Fibroblast of skin of scalp (primary cell): ENCODE results near the gene GTPBP3.

Experiments
- DNase-seq: peaks from one replicate; pipeline ENCODE4 v3.0.0-alpha.2; 2013

The GTPBP3 gene

DNA sequence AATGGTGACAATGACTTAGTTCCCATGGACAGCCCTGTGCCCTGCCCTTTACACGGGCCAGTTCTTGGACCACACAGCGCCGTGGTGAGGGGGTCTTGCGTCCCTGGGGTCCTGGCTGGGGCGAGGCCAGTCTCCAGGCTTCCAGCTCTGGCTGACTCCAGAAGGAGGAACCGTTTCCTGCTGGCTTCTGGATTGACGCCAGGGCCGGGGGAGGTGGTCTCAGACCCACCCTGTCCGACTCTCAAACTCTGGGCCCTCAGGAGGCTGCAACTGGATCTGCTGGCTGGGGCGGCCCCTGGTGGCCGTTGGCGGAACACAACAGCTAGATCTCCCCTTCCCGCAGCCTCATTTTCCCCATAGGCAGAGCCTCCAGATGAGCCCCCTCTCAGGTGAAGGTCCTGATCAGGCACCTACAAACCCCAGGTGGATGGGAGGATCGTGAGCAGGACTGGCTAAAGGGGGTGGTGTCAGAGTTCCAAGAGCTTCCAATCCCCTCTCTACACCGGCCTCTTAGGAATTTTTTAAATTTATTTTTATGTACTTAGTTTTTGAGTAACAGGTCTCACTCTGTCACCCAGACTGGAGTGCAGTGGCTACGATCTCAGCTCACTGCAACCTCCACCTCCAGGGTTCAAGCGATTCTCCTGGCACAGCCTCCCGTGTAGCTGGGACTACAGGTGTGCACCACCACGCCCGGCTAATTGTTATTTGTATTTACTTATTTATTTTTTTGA is 48.7 kb downstream of the GTPBP3 start:
- peak; percentile 65 for DNase-seq

DNA sequence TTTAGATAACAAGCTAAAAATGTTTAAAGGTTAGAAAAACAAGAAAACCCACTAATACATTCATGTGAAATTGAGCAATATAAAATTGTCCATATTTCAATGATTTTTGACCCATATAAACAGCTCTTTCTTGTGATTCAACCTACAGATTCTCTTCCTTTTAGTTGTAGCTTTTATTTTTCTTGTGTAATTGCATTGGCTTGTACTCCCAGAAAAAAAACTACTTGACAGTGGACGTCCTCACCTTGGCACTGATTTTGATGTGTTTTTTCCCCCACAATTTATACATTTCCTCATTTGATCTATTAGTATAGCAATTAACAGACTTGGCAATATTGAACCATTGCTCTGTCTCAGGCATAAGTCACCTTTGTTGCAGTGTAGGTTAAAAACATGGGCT is 51.9 kb downstream of the GTPBP3 start:
- no peak for DNase-seq

DNA sequence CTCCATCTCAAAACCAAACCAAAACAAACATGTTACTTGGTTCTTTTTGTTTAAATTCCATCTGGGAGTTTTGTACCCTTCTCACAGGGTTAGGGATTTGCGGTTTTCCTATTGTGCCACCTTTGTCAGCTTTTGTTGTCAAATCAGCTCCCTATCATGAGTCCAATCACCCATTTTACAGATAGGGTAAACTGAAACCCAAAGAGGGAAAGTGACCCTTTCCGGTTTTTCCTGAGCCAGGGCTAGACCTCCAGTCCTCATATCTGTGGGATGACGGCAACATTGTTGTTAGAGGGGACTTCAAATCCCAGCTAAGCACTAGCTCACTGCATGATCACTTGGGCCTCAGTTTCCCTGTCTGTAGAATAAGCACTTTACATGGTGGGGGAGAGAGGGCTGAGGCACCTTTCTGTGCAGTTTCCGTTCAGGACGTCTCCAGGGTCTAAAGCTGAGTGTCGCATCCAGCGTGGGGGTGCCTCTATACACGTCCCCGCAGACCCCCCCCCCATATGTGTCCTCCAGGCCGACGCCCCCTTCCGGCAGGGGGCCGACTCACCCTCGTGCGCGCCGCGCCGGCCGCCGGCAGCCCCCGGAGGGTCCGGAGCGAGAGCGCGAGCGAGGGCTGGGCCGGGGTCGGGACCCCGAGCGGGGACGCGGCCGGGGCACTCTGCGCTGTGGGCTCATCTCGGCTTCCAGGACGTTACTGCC is 52.8 kb downstream of the GTPBP3 start:
- peak; percentile 9 for DNase-seq

DNA sequence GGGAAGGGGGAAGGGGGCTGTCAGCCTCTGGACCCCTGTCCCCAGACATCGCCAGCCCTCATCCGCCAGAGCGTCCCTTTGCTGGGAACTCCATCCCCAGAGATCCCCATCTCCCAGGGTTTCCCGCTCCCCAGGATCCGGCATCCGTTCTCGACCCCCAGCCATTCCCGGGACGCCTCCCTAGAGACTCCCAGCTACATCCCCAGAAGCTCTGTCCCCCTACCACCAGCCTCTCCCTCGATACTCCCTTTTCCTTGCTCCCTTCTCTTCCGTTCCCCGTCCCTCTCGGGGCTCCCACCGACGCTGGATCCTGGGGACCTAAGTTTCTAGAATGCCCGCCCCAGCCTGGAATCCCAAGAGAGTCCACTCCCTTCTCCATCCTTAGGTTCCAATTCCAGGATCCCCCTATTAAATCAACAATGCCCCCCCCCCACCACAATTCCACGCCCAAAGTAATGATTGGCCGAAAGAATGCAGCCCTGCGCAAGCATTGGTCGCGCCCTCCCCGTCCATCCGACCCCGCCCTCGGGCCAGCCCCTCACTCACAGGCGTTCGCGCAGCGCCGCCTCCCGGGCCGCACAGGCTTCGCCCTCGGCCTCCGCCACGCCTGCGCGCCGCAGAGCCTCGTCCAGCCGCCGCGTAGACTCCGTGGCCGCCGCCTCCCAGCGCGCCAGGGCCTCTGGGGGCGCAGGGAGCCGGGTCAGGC is 53.5 kb downstream of the GTPBP3 start:
- DNase-seq = peak; percentile 91

DNA sequence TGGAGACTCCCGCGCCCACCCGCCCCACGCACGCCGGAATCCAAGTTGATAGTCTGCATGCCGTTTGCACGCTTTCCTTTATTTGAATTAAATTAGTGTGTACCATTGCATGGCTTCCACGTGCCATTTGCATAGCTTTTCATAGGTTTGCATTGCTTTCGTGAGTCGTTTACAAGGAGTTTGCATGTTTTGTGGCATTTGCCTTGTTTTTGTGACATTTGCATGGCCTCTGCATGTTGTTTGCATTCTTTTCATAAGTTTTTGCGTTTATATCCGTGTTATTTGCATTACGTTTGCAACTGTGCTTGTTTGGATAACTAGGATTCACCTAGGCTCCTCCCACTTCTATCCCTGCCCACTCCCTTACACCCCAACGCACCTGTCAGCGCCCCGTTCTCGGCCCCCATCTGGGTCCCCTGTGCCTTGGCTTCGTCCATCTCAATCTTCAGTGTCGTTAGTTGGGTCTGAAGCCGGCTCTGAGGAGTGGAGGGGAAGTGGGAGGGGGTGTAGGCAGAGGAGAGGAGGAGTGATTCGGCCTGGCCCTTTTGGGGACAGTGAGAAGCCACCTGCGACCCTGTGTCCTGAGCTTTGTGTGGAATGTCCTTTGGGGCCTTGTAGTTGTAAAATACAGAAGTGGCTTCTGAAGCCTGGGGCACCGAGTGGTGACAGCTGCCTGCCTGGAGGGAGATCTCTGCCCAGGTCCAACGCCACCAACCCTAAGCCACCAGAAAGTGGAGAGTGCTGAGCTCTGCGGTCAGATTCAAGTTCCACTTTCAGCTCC is 54.2 kb downstream of the GTPBP3 start:
- DNase-seq = no peak
